Endodermal cell (in vitro differentiated cells): ENCODE data around the gene KIF4B. TPM values are rescaled to one million over a fixed set of nuclear protein-coding genes. Genes with fewer than 3 reads are reported as not detected.

ENCODE experiments used
- DNase-seq: peaks from one replicate; pipeline ENCODE4 v3.0.0-alpha.2; 2017
- H3K27ac ChIP-seq: 2 replicates; pipeline ENCODE4 v1.5.1; 2013; ENCODE audit warnings: mild to moderate bottlenecking, low read depth, low read length, moderate library complexity
- H3K27me3 ChIP-seq: 2 replicates; pipeline ENCODE4 v1.6.1; 2013; ENCODE audit warnings: mild to moderate bottlenecking, low read length, moderate library complexity; ENCODE audit not compliant: insufficient read depth, control insufficient read depth, poor library complexity, severe bottlenecking
- H3K36me3 ChIP-seq: 2 replicates; pipeline ENCODE4 v1.7.0; 2013; ENCODE audit warnings: mild to moderate bottlenecking, low read length, moderate library complexity; ENCODE audit not compliant: control insufficient read depth, insufficient read depth
- H3K4me1 ChIP-seq: one replicate; pipeline ENCODE4 v1.7.0; 2013; ENCODE audit warnings: low read length; ENCODE audit not compliant: control insufficient read depth, insufficient read depth
- H3K4me3 ChIP-seq: 2 replicates; pipeline ENCODE4 v1.5.1; 2013; ENCODE audit warnings: mild to moderate bottlenecking, low read length, moderate library complexity
- H3K9ac ChIP-seq: 2 replicates; pipeline ENCODE4 v1.6.1; 2013; ENCODE audit warnings: mild to moderate bottlenecking, low read length, moderate library complexity; ENCODE audit not compliant: poor library complexity, severe bottlenecking; ENCODE audit errors: extremely low read depth
- H3K9me3 ChIP-seq: 2 replicates; pipeline ENCODE4 v1.6.1; 2013; ENCODE audit warnings: mild to moderate bottlenecking, low read length, moderate library complexity; ENCODE audit not compliant: control insufficient read depth
- H3K27ac Mint-ChIP-seq: 2 replicates; pipeline ENCODE4 v1.8.0; 2020; ENCODE audit warnings: mixed read lengths
- H3K27me3 Mint-ChIP-seq: 2 replicates; pipeline ENCODE4 v1.8.0; 2021; ENCODE audit warnings: mild to moderate bottlenecking, mixed read lengths; ENCODE audit not compliant: insufficient read depth
- H3K36me3 Mint-ChIP-seq: 2 replicates; pipeline ENCODE4 v1.8.0; 2020; ENCODE audit warnings: low read depth, mixed read lengths
- H3K4me1 Mint-ChIP-seq: 2 replicates; pipeline ENCODE4 v1.8.0; 2020; ENCODE audit warnings: mixed read lengths
- H3K4me3 Mint-ChIP-seq: 2 replicates; pipeline ENCODE4 v1.8.0; 2020; ENCODE audit warnings: mild to moderate bottlenecking, moderate library complexity, mixed read lengths
- H3K9me3 Mint-ChIP-seq: 2 replicates; pipeline ENCODE4 v1.8.0; 2020; ENCODE audit warnings: mild to moderate bottlenecking, mixed read lengths
- whole genome bisulfite sequencing, 2 experiments: methylation state at CpG; one replicate each; pipeline versions ENCODE4 v1.1.5 to v1.1.7; 2013; ENCODE audit warnings: missing lambda C conversion rate in 2 of 2, mixed read lengths in 1 of 2; ENCODE audit not compliant: insufficient coverage in 1 of 2, insufficient read length in 1 of 2; 5-methylcytosine and 5-hydroxymethylcytosine counted together
- total RNA-seq, 2 donors: library from RNA; stranded (reverse); fragmentation: NEBNext Ultra II Directional in 1 of 2; extraction: Animal tissue kit (Norgen Biotek cat#: 25700) in 1 of 2; gene quantifications; 2 replicates in 1 of 2; 3 replicates in 1 of 2; pipeline ENCODE4 v1.2.1, GENCODE V29; 2021
- TF ChIP-seq, protein P1 (sequence below): fragments of 200-600 bp; sonication (generic); conservative IDR thresholded peaks from 2 replicates; pipeline ENCODE4 v1.5.0; 2021; ENCODE audit warnings: antibody characterized with exemption, mild to moderate bottlenecking

The KIF4B gene
- total RNA-seq, 2 donors from 2014 or later: 0.18 TPM; not detected in 1

DNA sequence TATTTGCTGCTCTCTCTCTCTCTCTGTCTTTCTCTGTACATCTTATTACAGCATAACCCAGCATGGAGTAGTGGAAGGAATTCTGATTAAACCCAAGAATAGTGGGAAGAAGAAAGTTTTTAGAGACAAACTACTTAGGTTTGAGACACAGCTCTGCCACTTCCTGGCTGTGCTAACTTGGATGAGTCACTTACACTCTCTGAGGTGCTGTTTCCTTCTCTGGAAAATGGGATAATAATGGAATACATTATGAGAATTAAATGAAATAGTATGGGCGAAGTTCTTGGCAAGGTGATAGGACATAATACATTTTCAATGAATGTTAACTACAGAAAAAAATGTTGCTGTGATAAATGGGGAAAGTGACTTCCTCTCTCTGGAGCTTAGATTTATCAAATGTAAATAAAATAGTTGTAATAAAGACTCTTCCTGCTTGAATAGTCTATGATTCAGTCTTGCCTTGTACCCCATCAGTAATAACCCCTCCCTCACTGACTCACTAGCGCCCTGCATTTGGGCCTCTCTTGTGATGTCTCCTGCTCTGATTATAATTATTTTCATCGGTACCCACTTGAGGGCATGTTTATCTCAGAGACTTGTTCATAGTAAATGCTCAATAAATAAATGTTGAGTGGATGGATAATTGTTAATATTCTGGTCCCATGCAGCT, 27.6 kb downstream of the KIF4B start:
- Mint-ChIP-seq H3K27me3 (peaks cover 2% of the 10 kb centered on the region), H3K4me1 (peaks cover 56% of the 10 kb centered on the region), H3K36me3 (no peaks in the 10 kb centered on the region), H3K9me3 (peaks cover 12% of the 10 kb centered on the region), H3K4me3 (no peak overlapping the region), H3K27ac (no peak overlapping the region)
- Histone ChIP-seq H3K27ac (no peak overlapping the region), H3K27me3 (no peaks in the 10 kb centered on the region), H3K9ac (no peak overlapping the region), H3K4me1 (peaks cover 26% of the 10 kb centered on the region), H3K4me3 (no peak overlapping the region), H3K36me3 (no peaks in the 10 kb centered on the region), H3K9me3 (peaks cover 21% of the 10 kb centered on the region)
- no peak for DNase-seq
- WGBS, 2 experiments: 95 to 100% methylated on average over 1 to 3 of the region's 3 CpGs
- TF ChIP-seq, protein P1, sequence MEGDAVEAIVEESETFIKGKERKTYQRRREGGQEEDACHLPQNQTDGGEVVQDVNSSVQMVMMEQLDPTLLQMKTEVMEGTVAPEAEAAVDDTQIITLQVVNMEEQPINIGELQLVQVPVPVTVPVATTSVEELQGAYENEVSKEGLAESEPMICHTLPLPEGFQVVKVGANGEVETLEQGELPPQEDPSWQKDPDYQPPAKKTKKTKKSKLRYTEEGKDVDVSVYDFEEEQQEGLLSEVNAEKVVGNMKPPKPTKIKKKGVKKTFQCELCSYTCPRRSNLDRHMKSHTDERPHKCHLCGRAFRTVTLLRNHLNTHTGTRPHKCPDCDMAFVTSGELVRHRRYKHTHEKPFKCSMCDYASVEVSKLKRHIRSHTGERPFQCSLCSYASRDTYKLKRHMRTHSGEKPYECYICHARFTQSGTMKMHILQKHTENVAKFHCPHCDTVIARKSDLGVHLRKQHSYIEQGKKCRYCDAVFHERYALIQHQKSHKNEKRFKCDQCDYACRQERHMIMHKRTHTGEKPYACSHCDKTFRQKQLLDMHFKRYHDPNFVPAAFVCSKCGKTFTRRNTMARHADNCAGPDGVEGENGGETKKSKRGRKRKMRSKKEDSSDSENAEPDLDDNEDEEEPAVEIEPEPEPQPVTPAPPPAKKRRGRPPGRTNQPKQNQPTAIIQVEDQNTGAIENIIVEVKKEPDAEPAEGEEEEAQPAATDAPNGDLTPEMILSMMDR: no peak

DNA sequence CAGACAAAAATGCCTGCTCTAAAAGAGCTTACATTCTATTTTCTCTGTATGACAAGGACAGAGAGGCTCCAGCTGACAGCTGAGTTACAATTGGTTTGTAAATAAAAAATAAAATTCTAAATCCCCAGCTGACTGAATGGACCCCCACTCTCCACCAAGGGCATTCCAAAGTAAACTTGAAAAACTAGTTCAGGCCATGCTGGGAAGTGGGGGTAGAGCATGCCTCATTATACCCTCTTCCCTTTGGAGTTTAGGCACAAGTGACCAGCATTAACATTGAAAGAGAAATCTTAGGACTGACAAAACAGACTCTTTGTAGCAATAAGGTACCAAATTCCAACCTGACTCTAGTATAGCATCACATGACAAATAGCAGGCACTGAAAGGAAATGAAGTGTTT, 31.0 kb downstream of the KIF4B start:
- TF ChIP-seq, protein P1: no peak
- Histone ChIP-seq H3K9ac (no peak overlapping the region), H3K36me3 (no peaks in the 10 kb centered on the region), H3K27me3 (no peaks in the 10 kb centered on the region), H3K27ac (no peak overlapping the region), H3K4me1 (peaks cover 17% of the 10 kb centered on the region), H3K4me3 (peak overlapping the region; percentile 9), H3K9me3 (peaks cover 26% of the 10 kb centered on the region)
- no peak for DNase-seq
- Mint-ChIP-seq H3K27ac (peak overlapping the region; percentile 56), H3K4me1 (peaks cover 51% of the 10 kb centered on the region), H3K4me3 (no peak overlapping the region), H3K36me3 (peaks cover 2% of the 10 kb centered on the region), H3K27me3 (no peaks in the 10 kb centered on the region), H3K9me3 (peaks cover 26% of the 10 kb centered on the region)

DNA sequence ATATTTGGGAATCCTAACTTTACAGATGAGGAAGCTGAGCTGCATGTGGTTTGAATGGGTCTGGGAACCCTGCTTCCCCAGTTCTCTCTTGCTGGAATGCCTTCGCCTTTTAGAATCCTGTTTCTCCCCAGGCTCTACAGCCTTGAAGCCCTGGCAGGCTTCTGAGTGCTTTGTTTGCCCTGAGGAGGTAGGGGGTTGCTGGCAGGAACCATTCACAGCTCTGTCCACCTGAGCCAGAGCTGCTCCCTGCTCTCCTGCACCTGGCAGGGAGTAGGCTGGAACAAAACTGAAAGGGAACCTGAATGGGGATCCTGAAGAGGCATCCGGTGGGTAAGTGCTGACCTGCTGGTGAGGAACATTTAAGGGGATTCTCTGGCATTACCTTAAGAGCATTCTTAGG, 33.0 kb downstream of the KIF4B start:
- Mint-ChIP-seq H3K27me3 (no peaks in the 10 kb centered on the region), H3K4me1 (peaks cover 57% of the 10 kb centered on the region), H3K9me3 (peaks cover 26% of the 10 kb centered on the region), H3K4me3 (no peak overlapping the region), H3K27ac (peak overlapping the region; percentile 78), H3K36me3 (peaks cover 2% of the 10 kb centered on the region)
- peak overlapping the region; percentile 43 for H3K4me3 ChIP-seq
- WGBS, 2 experiments: 82 to 83% methylated on average over 1 to 2 of the region's 2 CpGs
- no peaks in the 10 kb centered on the region for H3K36me3 ChIP-seq
- TF ChIP-seq, protein P1: no peak
- H3K9me3 ChIP-seq: peaks cover 26% of the 10 kb centered on the region
- peaks cover 4% of the 10 kb centered on the region for H3K4me1 ChIP-seq
- DNase-seq: peak; percentile 79
- H3K9ac ChIP-seq: no peak overlapping the region
- no peak overlapping the region for H3K27ac ChIP-seq
- no peaks in the 10 kb centered on the region for H3K27me3 ChIP-seq
